B cell (primary cell): Measurements from ENCODE around the gene GRP. TPM values are rescaled to one million over a fixed set of nuclear protein-coding genes. Genes with fewer than 3 reads are reported as not detected.

ENCODE experiments used
- ATAC-seq: fragments of 200-7000 bp; cut with Tn5 transposase; one replicate; pipeline ENCODE4 v1.10.0; 2021; ENCODE audit warnings: low read depth, mild to moderate bottlenecking, moderate number of reproducible peaks, moderate library complexity
- CTCF ChIA-PET: fragments of 350-600 bp; sonication (Branson Sonifier 250); formaldehyde crosslinking; loops from one replicate; lab custom pipeline; 2021; ENCODE audit warnings: antibody characterized with exemption, inconsistent platforms; lab: Charles Lee
- POLR2A ChIA-PET: fragments of 350-600 bp; sonication (Branson Sonifier 250); formaldehyde crosslinking; loops from one replicate; lab custom pipeline; 2021; ENCODE audit warnings: antibody characterized with exemption; lab: Charles Lee
- DNase-seq: peaks from one replicate; pipeline ENCODE4 v3.0.0; 2013
- H2AFZ ChIP-seq: 2 replicates; pipeline ENCODE4 v1.6.1; 2012; ENCODE audit warnings: mild to moderate bottlenecking, low read depth, low read length; ENCODE audit not compliant: insufficient read depth, poor library complexity, severe bottlenecking
- H3K27ac ChIP-seq, 2 donors: 1 replicate in 1 of 2; 2 replicates in 1 of 2; pipeline ENCODE4 v1.5.1; 2012 to 2013; ENCODE audit warnings: low read length in 2 of 2, mild to moderate bottlenecking in 2 of 2, moderate library complexity in 1 of 2
- H3K27me3 ChIP-seq, 4 experiments: fragments of 200-600 bp in 1 of 4; sonication (generic) in 1 of 4; replicated peaks in 1 of 4; 1 replicate in 2 of 4; 2 replicates in 2 of 4; pipeline versions ENCODE4 v1.6.1 to v1.7.0; 2013 to 2016; ENCODE audit warnings: low read length in 3 of 4, mild to moderate bottlenecking in 2 of 4, mixed read lengths in 1 of 4, moderate library complexity in 1 of 4; ENCODE audit not compliant: insufficient read depth in 4 of 4, control insufficient read depth in 3 of 4; ENCODE audit errors: control extremely low read depth in 1 of 4
- H3K36me3 ChIP-seq, 2 experiments: replicated peaks in 1 of 2; 1 replicate in 1 of 2; 2 replicates in 1 of 2; pipeline versions ENCODE4 v1.6.1 to v1.7.1; 2013; ENCODE audit warnings: low read length in 1 of 2; ENCODE audit not compliant: insufficient read depth in 2 of 2, control insufficient read depth in 1 of 2; ENCODE audit errors: control extremely low read depth in 1 of 2, extremely low read depth in 1 of 2
- H3K4me1 ChIP-seq, 2 donors: fragments of 200-600 bp in 1 of 2; sonication (generic) in 1 of 2; 1 replicate in 1 of 2; 2 replicates in 1 of 2; pipeline versions ENCODE4 v1.5.1 to v1.6.1; 2013 to 2017; ENCODE audit warnings: low read length in 2 of 2; ENCODE audit not compliant: control insufficient read depth in 2 of 2, insufficient read depth in 2 of 2
- H3K4me2 ChIP-seq: replicated peaks from 2 replicates; pipeline ENCODE3; 2012; ENCODE audit warnings: mild to moderate bottlenecking, low read depth, low read length; ENCODE audit not compliant: poor library complexity, severe bottlenecking
- H3K4me3 ChIP-seq, 5 experiments: fragments of 200-600 bp in 1 of 5; sonication (generic) in 1 of 5; 1 replicate in 3 of 5; 2 replicates in 2 of 5; pipeline versions ENCODE4 v1.5.1 to v1.7.0; 2011 to 2016; ENCODE audit warnings: low read length in 4 of 5, mild to moderate bottlenecking in 4 of 5, low read depth in 2 of 5, control low read depth in 1 of 5, moderate library complexity in 1 of 5; ENCODE audit not compliant: insufficient read depth in 1 of 5; ENCODE audit errors: control extremely low read depth in 1 of 5, extremely low read depth in 1 of 5
- H3K79me2 ChIP-seq: fragments of 200-600 bp; sonication (generic); one replicate; pipeline ENCODE4 v1.6.0; 2016; ENCODE audit warnings: low read length; ENCODE audit not compliant: control insufficient read depth, insufficient read depth
- H3K9ac ChIP-seq: fragments of 200-600 bp; sonication (generic); 2 replicates; pipeline ENCODE4 v1.6.1; 2017; ENCODE audit warnings: mild to moderate bottlenecking, low read length, moderate library complexity
- H3K9me3 ChIP-seq, 3 donors: one replicate each; pipeline versions ENCODE4 v1.6.1 to v1.7.1; 2013; ENCODE audit warnings: low read length in 2 of 3; ENCODE audit not compliant: control insufficient read depth in 2 of 3, insufficient read depth in 1 of 3; ENCODE audit errors: control extremely low read depth in 1 of 3
- H4K20me1 ChIP-seq: 2 replicates; pipeline ENCODE4 v1.6.0; 2012; ENCODE audit warnings: mild to moderate bottlenecking, low read length; ENCODE audit not compliant: insufficient read depth, control insufficient read depth, poor library complexity, severe bottlenecking
- H3K27ac Mint-ChIP-seq: one replicate; pipeline ENCODE4 v1.8.0; 2021; ENCODE audit warnings: mixed read lengths
- H3K27me3 Mint-ChIP-seq: one replicate; pipeline ENCODE4 v1.8.0; 2021; ENCODE audit warnings: mixed read lengths
- H3K4me1 Mint-ChIP-seq: one replicate; pipeline ENCODE4 v1.8.0; 2021; ENCODE audit warnings: mixed read lengths
- H3K4me3 Mint-ChIP-seq: one replicate; pipeline ENCODE4 v1.8.0; 2021; ENCODE audit warnings: mixed read lengths
- H3K9me3 Mint-ChIP-seq: one replicate; pipeline ENCODE4 v1.8.0; 2022; ENCODE audit warnings: mixed read lengths; ENCODE audit not compliant: insufficient read depth
- CTCF ChIP-seq: fragments of 200-600 bp; IDR thresholded peaks from one replicate; pipeline ENCODE4 v1.8.0; 2022; ENCODE audit warnings: antibody characterized with exemption, mild to moderate bottlenecking
- EZH2 ChIP-seq: IDR thresholded peaks from 2 replicates; pipeline ENCODE4 v1.6.1; 2012; ENCODE audit warnings: borderline replicate concordance, low read depth, mild to moderate bottlenecking, moderate library complexity, low read length; ENCODE audit not compliant: insufficient read depth, poor library complexity, severe bottlenecking
- WGBS: methylation state at CpG from one replicate; pipeline ENCODE4 v1.1.5; 2013; ENCODE audit warnings: missing lambda C conversion rate; ENCODE audit not compliant: insufficient coverage; 5-methylcytosine and 5-hydroxymethylcytosine counted together
- intact Hi-C: fragments of 100-400 bp; cut with micrococcal nuclease; formaldehyde crosslinking; loops from one replicate; pipeline ENCODE4 v1.10.0; 2022
- polyA plus RNA-seq: library from polyadenylated mRNA; depleted of rRNA; stranded (reverse); fragments of >200 nt; gene quantifications from 2 replicates; pipeline ENCODE4 v1.2.3, GENCODE V29; 2012
- total RNA-seq, 2 donors: library from RNA; stranded (reverse); fragments of 120-200 nt in 1 of 2; gene quantifications; 1 replicate in 1 of 2; 2 replicates in 1 of 2; pipeline versions ENCODE4 v1.2.3 to v1.2.4, GENCODE V29; 2013 to 2022

Gene GRP
- total and polyA plus RNA-seq, 2 donors (not counting 1 experiment from before 2014, with no cell fraction given): not detected

- Mint-ChIP-seq H3K4me1 (peaks cover 24% of the 10 kb centered on the region), H3K27ac (no peak overlapping the region), H3K27me3 (peaks cover 62% of the 10 kb centered on the region), H3K9me3 (no peaks in the 10 kb centered on the region), H3K4me3 (peak overlapping the region; percentile 59)
- H3K9me3 ChIP-seq: peaks cover 0 to 42% (median 0%) of the 10 kb centered on the region in 3 donors
- peaks cover 28 to 34% of the 10 kb centered on the region in 2 donors for H3K4me1 ChIP-seq
- TF ChIP-seq CTCF (no peak), EZH2 (no peak)
- ATAC-seq (no peak), DNase-seq (no peak)
- H3K27me3 ChIP-seq: peaks cover 0 to 63% (median 41%) of the 10 kb centered on the region in 4 experiments
- POLR2A ChIA-PET: no interaction called here
- no peaks in the 10 kb centered on the region for H4K20me1 ChIP-seq
- intact Hi-C loops: no loop called here
- no peaks in the 10 kb centered on the region for H3K79me2 ChIP-seq
- H3K4me2 ChIP-seq: no peak overlapping the region
- no peak overlapping the region for H2AFZ ChIP-seq
- H3K4me3 ChIP-seq: no peak overlapping the region
- H3K27ac ChIP-seq: no peak overlapping the region
- CTCF ChIA-PET: no interaction called here
- H3K36me3 ChIP-seq: no peaks in the 10 kb centered on the region
- no peak overlapping the region for H3K9ac ChIP-seq
- 15% methylated on average over 13 of the region's 16 CpGs for WGBS
Measured at GRCh38 chr18:59263661-59264060, 43.7 kb downstream of the GRP start.

- DNase-seq: no peak
- H3K4me3 Mint-ChIP-seq: no peak overlapping the region
Measured at GRCh38 chr18:59264121-59264571, 44.2 kb downstream of the GRP start.

More at GRCh38 chr18:59264121-59264571, 44.2 kb downstream of the GRP start:
- TF ChIP-seq EZH2 (no peak), CTCF (no peak)
- no peak overlapping the region for H3K27ac Mint-ChIP-seq
- ChIA-PET CTCF (no interaction called here), POLR2A (no interaction called here)
- H3K27me3 ChIP-seq: peaks cover 0 to 66% (median 43%) of the 10 kb centered on the region in 4 experiments
- H4K20me1 ChIP-seq: no peaks in the 10 kb centered on the region
- H3K4me1 Mint-ChIP-seq: peaks cover 25% of the 10 kb centered on the region
- H3K27ac ChIP-seq: no peak overlapping the region
- H3K4me1 ChIP-seq: peaks cover 31 to 37% of the 10 kb centered on the region in 2 donors
- H3K9me3 ChIP-seq: peaks cover 0 to 42% (median 0%) of the 10 kb centered on the region in 3 donors
- no peak for ATAC-seq
- H3K9me3 Mint-ChIP-seq: no peaks in the 10 kb centered on the region
- H2AFZ ChIP-seq: no peak overlapping the region
- no peak overlapping the region for H3K4me2 ChIP-seq
- H3K36me3 ChIP-seq: no peaks in the 10 kb centered on the region
- WGBS: 7% methylated on average over 9 of the region's 17 CpGs
- H3K4me3 ChIP-seq: no peak overlapping the region
- no peak overlapping the region for H3K9ac ChIP-seq
- H3K27me3 Mint-ChIP-seq: peaks cover 63% of the 10 kb centered on the region
- intact Hi-C loops: no loop called here
- H3K79me2 ChIP-seq: no peaks in the 10 kb centered on the region
